Heart right ventricle (tissue), 16 donors: ENCODE data around the gene ENPP7. TPM values are rescaled to one million over a fixed set of nuclear protein-coding genes. Genes with fewer than 3 reads are reported as not detected.

Experiments used
- ATAC-seq, 8 donors: fragments of 200-7000 bp; cut with Tn5 transposase; one replicate each; pipeline ENCODE4 v1.9.1; 2020; ENCODE audit warnings: mild to moderate bottlenecking in 8 of 8, moderate library complexity in 8 of 8, moderate number of reproducible peaks in 1 of 8
- DNase-seq, 2 donors: peaks; one replicate each; pipeline ENCODE4 v3.0.0-alpha.2; 2020
- H3K27ac ChIP-seq, 10 donors: fragments of 200-600 bp; sonication (generic) in 2 of 10; one replicate each; pipeline versions ENCODE4 v1.5.0 to v1.8.0; 2020 to 2022; ENCODE audit warnings: mild to moderate bottlenecking in 3 of 10
- H3K27me3 ChIP-seq, 7 donors: fragments of 200-600 bp; one replicate each; pipeline ENCODE4 v1.8.0; 2021 to 2022; ENCODE audit warnings: mild to moderate bottlenecking in 2 of 7
- H3K36me3 ChIP-seq, 9 donors: fragments of 200-600 bp; sonication (generic) in 1 of 9; one replicate each; pipeline versions ENCODE4 v1.5.0 to v1.8.0; 2020 to 2022; ENCODE audit warnings: mild to moderate bottlenecking in 2 of 9
- H3K4me1 ChIP-seq, 9 donors: fragments of 200-600 bp; sonication (generic) in 1 of 9; one replicate each; pipeline versions ENCODE4 v1.5.0 to v1.8.0; 2020 to 2022; ENCODE audit warnings: mild to moderate bottlenecking in 4 of 9
- H3K4me3 ChIP-seq, 10 donors: fragments of 200-600 bp; sonication (generic) in 2 of 10; one replicate each; pipeline versions ENCODE4 v1.5.0 to v1.8.0; 2020 to 2022; ENCODE audit warnings: mild to moderate bottlenecking in 7 of 10, moderate library complexity in 2 of 10
- H3K9me3 ChIP-seq, 11 donors: fragments of 200-600 bp in 10 of 11; sonication (generic) in 2 of 11; one replicate each; pipeline versions ENCODE4 v1.5.0 to v1.8.0; 2013 to 2022; ENCODE audit warnings: mild to moderate bottlenecking in 2 of 11, control low read depth in 1 of 11, moderate library complexity in 1 of 11
- WGBS, 2 donors: extraction: QIAGEN DNeasy Blood & Tissue Kit; methylation state at CpG; one replicate each; pipeline ENCODE4 v1.1.7; 2013; ENCODE audit warnings: inconsistent platforms in 1 of 2; 5-methylcytosine and 5-hydroxymethylcytosine counted together
- intact Hi-C, 10 donors: fragments of 100-400 bp; cut with DNase I; formaldehyde crosslinking; loops; one replicate each; pipeline versions ENCODE4 v1.11.1 to v1.14.2; 2022
- polyA plus RNA-seq, 2 donors: library from polyadenylated mRNA; stranded (reverse); fragments of 200-250 nt; gene quantifications; one replicate each; pipeline ENCODE4 v1.2.3, GENCODE V29; 2013
- total RNA-seq, 10 donors: library from RNA; stranded (reverse); fragmentation: NEBNext Ultra II Directional in 3 of 10; extraction: Animal tissue kit (Norgen Biotek cat#: 25700) in 3 of 10; gene quantifications; one replicate each; pipeline versions ENCODE4 v1.2.1 to v1.2.4, GENCODE V29; 2021 to 2023
- TF ChIP-seq, protein P1 (sequence below), 9 donors: fragments of 200-600 bp; sonication (generic) in 2 of 9; IDR thresholded peaks; one replicate each; pipeline versions ENCODE4 v1.5.0 to v1.8.0; 2021 to 2022; ENCODE audit warnings: antibody characterized with exemption in 9 of 9, mild to moderate bottlenecking in 5 of 9, moderate library complexity in 1 of 9
- donor health status: Arrhythmogenic right ventricular cardiomyopathy.
- donor health status: ischemic (EF 13 %, LVEDD 7.1; RV severe dilation, severe dysfunction).
- donor health status: healthy with polysubstance abuse.
- donor health status: DM: no; HTN: yes; CAD: no.
- donor health status: DM: no; HTN: no; CAD: no.
- donor health status: ischemic (EF 25% LVEDD 6.9; RV normal size, moderate dysfunction).
- donor health status: ischemic (EF 25% LVEDD 5.7; RV mildly dilated, moderate dysfunction).
- donor health status: healthy.
- donor health status: DM: yes; HTN: yes; CAD: no.
- donor health status: Ischemic cardiomyopathy.
- donor health status: ischemic (EF 35%, LVEDD 5.7; RV mildly dilated, moderate dysfunction).
- donor health status: nonischemic (EF 11% LVEDD 7.7; RV severe dilation, severe dysfunction).
- donor health status: DM: yes; HTN: yes; CAD: no.
- donor health status: PGD.
- donor health status: ischemic (EF 29% LVEDD 5.4; RV normal size, mild dysfunction).
- donor health status: nonischemic (EF 23%, LVEDD 6.1; RV moderate dilation, normal function).

Gene ENPP7
- total and polyA plus RNA-seq, 12 donors: not detected

DNA sequence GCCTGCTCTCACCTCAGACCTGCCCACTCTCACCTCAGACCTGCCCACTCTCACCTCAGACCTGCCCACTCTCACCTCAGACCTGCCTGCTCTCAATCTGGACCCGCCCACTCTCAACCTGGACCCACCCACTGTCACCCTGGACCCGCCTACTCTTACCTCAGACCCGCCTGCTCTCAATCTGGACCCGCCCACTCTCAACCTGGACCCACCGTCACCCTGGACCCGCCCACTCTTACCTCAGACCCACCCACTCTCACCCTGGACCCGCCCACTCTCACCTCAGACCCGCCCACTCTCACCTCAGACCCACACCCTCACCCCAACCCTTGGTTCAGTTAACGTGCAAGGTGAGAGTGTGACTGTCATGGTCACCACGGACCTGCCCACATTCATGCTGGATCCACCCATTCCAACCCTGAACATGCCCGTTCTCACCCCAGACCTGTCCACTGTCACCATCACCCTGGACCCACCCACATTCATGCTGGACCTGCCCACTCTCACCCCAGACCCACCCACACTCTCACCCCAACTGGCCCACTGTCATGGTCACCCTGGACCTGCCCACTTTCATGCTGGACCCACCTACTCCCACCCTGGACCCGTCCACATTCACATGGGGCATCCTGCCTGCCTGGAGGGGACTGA is 31.2 kb upstream of the ENPP7 start:
- DNase-seq: no peak
- Histone ChIP-seq H3K9me3 (no peaks in the 10 kb centered on the region), H3K4me3 (no peak overlapping the region), H3K27ac (no peak overlapping the region), H3K27me3 (peaks cover 0 to 66% (median 44%) of the 10 kb centered on the region in 7 donors), H3K4me1 (peaks cover 3 to 16% (median 12%) of the 10 kb centered on the region in 9 donors), H3K36me3 (no peaks in the 10 kb centered on the region)
- WGBS, 2 donors: 84 to 87% methylated on average over 12 of the region's 12 CpGs
- intact Hi-C loops: loop anchor here in 8 of 10 donors (5.0 to 10.0 kb wide), 7 partner anchors 285 to 615 kb away; no protein-coding TSS in a partner anchor
- ATAC-seq: no peak
- TF ChIP-seq, protein P1, sequence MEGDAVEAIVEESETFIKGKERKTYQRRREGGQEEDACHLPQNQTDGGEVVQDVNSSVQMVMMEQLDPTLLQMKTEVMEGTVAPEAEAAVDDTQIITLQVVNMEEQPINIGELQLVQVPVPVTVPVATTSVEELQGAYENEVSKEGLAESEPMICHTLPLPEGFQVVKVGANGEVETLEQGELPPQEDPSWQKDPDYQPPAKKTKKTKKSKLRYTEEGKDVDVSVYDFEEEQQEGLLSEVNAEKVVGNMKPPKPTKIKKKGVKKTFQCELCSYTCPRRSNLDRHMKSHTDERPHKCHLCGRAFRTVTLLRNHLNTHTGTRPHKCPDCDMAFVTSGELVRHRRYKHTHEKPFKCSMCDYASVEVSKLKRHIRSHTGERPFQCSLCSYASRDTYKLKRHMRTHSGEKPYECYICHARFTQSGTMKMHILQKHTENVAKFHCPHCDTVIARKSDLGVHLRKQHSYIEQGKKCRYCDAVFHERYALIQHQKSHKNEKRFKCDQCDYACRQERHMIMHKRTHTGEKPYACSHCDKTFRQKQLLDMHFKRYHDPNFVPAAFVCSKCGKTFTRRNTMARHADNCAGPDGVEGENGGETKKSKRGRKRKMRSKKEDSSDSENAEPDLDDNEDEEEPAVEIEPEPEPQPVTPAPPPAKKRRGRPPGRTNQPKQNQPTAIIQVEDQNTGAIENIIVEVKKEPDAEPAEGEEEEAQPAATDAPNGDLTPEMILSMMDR (IDR thresholded peaks at IDR 0.05): no peak

DNA sequence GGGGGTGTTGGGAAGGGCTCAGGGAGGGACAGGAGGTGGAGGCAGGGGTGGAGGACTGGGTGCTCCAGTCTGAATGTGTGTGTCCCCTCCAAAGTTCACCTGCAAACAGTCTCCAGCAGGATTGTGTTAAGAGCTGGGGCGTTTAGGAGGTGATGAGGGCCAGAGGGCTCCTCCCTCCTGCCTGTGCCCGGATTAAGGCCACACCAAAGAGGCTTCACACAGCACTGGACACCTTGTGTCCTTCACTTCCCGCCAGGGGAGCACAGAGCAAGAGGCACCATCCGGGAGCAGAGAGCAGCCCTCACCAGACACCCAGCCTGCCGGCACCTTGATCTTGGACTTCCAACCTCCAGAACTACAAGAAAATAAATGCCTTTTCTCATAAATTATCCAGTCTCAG is 30.2 kb upstream of the ENPP7 start:
- Histone ChIP-seq H3K27ac (no peak overlapping the region), H3K27me3 (peaks cover 0 to 64% (median 48%) of the 10 kb centered on the region in 7 donors), H3K4me3 (no peak overlapping the region), H3K36me3 (no peaks in the 10 kb centered on the region), H3K9me3 (no peaks in the 10 kb centered on the region), H3K4me1 (peaks cover 3 to 11% (median 10%) of the 10 kb centered on the region in 9 donors)
- ATAC-seq (no peak), DNase-seq (no peak)
- intact Hi-C loops: loop anchor here in 8 of 10 donors (5.0 to 10.0 kb wide), 7 partner anchors 286 to 616 kb away; no protein-coding TSS in a partner anchor
- WGBS, 2 donors: 47 to 48% methylated on average over 5 of the region's 5 CpGs
- TF ChIP-seq, protein P1 (IDR thresholded peaks at IDR 0.05): no peak

DNA sequence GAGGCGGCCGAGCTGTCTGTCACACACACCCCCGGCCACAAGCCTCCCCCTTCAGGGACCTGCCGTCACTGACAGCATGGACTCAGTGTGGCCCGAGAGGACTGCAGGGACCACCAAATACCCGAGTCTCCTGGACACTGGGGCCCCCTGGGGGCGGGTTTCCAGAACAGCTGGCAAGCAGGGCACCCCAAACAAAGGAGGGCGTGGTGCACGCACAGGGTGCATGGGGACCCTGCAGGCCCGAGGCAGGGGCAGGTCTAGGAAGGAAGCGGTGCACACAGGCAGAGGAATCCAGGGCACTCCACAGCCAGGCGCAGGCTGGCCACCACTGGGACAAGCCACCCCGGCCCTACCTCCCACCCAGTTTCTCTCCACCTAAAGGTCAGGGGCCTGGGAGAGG is 28.7 kb upstream of the ENPP7 start:
- WGBS, 2 donors: 30 to 34% methylated on average over 13 of the region's 13 CpGs
- no peak for DNase-seq
- intact Hi-C loops: loop anchor here in 8 of 10 donors (5.0 to 10.0 kb wide), 7 partner anchors 287 to 617 kb away; no protein-coding TSS in a partner anchor
- peaks cover 0 to 69% (median 52%) of the 10 kb centered on the region in 7 donors for H3K27me3 ChIP-seq
- no peak overlapping the region for H3K4me3 ChIP-seq
- ATAC-seq: no peak
- no peak overlapping the region for H3K27ac ChIP-seq
- H3K4me1 ChIP-seq: no peaks in the 10 kb centered on the region
- no peaks in the 10 kb centered on the region for H3K9me3 ChIP-seq
- TF ChIP-seq, protein P1 (IDR thresholded peaks at IDR 0.05): no peak
- no peaks in the 10 kb centered on the region for H3K36me3 ChIP-seq

DNA sequence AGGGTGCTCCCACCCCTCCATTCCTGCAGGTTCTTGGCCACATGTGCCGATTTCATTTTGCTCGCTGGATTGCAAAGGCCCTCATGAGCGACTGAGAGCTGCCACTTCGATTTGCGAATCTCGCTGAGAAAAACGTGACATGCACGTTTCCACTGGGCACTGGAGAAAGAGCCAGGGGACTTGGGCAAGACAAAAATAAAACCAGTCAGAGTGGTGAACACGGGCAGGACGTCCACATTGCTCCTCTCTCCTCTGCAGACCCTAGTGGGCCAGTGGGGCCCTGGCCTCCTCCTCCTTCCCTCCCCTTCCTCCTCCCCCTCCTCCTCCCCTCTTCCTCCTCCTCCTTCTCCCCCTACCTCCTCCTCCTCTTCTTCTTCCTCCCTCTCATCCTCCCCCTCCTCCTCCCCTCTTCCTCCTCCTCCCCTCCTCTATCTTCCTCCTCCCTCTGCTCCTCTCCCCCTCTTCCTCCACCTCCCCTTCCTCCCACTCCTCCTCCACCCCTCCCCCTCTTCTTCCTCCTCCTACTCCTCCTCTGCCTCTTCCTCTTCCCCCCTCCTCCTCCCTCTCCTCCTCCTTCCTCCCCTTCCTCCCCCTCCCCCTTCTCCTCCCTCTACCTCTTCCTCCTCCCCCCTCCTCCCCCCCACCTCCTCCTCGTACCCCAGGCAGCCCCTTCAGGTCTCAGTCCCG is 28.1 kb upstream of the ENPP7 start:
- no peak overlapping the region for H3K4me3 ChIP-seq
- intact Hi-C loops: loop anchor here in 8 of 10 donors (5.0 to 10.0 kb wide), 7 partner anchors 288 to 618 kb away; no protein-coding TSS in a partner anchor
- no peaks in the 10 kb centered on the region for H3K4me1 ChIP-seq
- TF ChIP-seq, protein P1 (IDR thresholded peaks at IDR 0.05): no peak
- ATAC-seq (no peak), DNase-seq (no peak)
- H3K9me3 ChIP-seq: no peaks in the 10 kb centered on the region
- no peaks in the 10 kb centered on the region for H3K36me3 ChIP-seq
- H3K27ac ChIP-seq: no peak overlapping the region
- 35 to 41% methylated on average over 12 of the region's 12 CpGs for WGBS, 2 donors
- H3K27me3 ChIP-seq: peaks cover 0 to 69% (median 45%) of the 10 kb centered on the region in 7 donors
